Measurements from ENCODE around the gene DNAJB4.

The DNAJB4 gene

DNA sequence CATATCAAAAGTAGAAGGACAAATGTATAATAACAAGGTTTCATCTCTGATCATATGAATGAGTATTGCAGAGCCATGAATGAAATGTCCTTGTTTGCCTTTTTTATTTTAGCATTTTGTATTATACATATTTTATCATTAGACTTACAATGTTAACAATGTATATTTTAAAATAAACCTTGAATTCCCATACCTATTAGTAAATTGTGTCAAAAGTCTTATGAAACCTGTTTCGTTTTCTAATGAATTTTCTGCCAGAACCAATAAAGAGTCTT is 646 bp downstream of the DNAJB4 start:
- TF ChIP-seq CTCF (conservative IDR thresholded peaks at IDR 0.05; ENCODE audit: low read depth, low read length) = no peak
- no peak for DNase-seq (ENCODE audit: low read depth)
- peak overlapping the region; percentile 54 for H3K4me3 ChIP-seq (ENCODE audit: low read length)

- no peak for TF ChIP-seq CTCF (conservative IDR thresholded peaks at IDR 0.05; ENCODE audit: low read depth, low read length)
- H3K4me3 ChIP-seq (ENCODE audit: low read length) = peak overlapping the region; percentile 54
- DNase-seq (ENCODE audit: low read depth) = peak; percentile 87
These were observed 1.0 kb downstream of the DNAJB4 start for GRCh38 chr1:78005755-78006154.

DNA sequence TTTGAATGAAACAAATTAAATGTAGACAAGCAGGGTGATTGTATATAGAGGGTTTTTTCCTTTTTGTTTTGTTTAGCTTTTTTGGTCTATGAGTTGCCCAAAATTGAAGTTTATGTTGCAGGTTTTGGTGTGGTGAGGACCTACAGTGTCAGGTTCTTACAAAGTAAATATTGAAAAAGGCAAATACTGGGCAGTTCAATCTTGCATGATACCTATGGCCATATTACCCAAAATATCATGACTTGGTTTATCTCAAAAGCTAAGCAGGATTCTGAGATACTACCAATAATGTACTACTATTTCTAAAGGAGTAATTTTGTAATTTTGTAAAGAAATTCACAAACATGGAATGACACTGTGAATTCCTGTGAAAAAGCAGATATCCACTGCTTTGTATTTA is 1.8 kb downstream of the DNAJB4 start:
- no peak for TF ChIP-seq CTCF (conservative IDR thresholded peaks at IDR 0.05; ENCODE audit: low read depth, low read length)
- no peak for DNase-seq (ENCODE audit: low read depth)
- peak overlapping the region; percentile 54 for H3K4me3 ChIP-seq (ENCODE audit: low read length)

DNA sequence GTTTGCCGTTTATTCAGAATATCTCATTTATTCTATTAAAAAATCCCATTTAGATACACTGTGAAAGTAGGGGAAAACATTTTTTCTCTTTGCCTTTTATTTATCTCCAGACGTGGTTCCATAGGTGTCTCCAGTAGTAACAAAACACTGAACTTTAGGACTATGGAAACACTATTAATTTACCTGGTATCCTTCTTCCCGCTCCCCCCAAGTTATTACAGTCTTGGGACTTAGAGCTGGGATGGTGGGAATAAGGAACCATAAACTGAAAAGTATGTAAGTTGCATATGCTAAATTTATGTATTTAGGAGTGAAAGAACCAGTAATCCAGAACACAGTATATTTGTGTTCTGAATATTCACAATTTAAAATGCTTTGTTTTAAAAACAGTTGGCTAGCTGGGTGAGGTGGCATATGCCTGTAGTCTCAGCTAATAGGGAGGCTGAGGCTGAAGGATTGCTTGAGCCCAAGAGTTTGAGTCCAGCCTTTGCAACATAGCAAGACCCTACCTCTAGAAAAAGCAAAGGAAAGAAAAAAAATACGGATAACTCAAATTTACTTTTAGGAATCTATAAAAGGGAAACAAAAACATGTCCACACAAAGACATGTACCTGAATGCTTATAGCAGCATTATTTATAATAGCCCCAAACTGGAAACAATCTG is 3.1 kb downstream of the DNAJB4 start:
- no peak overlapping the region for H3K4me3 ChIP-seq (ENCODE audit: low read length)
- TF ChIP-seq CTCF (conservative IDR thresholded peaks at IDR 0.05; ENCODE audit: low read depth, low read length) = no peak

DNA sequence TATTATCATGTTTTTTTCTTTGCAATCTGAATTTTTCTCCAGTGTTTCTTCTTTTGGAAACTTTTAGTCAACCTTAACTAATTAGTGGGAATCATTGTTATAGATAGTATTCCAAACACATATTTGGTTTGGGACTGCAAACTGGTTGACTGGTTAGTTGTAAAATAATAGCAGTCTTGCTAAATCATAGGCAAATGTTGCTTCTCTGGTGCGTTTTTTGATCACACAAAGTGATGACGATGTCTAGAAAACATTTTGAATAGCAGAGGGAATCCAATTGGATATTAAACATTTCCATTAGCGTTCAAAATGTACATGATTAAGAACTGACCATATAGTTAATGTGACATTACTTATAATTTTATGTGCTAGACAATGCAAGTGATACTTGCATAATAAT is 4.5 kb downstream of the DNAJB4 start:
- DNase-seq (ENCODE audit: low read depth) = no peak
- no peak overlapping the region for H3K4me3 ChIP-seq (ENCODE audit: low read length)
- TF ChIP-seq CTCF (conservative IDR thresholded peaks at IDR 0.05; ENCODE audit: low read depth, low read length) = no peak

More for the DNA sequence above, 3.1 kb downstream of the DNAJB4 start:
- no peak for DNase-seq (ENCODE audit: low read depth)

DNA sequence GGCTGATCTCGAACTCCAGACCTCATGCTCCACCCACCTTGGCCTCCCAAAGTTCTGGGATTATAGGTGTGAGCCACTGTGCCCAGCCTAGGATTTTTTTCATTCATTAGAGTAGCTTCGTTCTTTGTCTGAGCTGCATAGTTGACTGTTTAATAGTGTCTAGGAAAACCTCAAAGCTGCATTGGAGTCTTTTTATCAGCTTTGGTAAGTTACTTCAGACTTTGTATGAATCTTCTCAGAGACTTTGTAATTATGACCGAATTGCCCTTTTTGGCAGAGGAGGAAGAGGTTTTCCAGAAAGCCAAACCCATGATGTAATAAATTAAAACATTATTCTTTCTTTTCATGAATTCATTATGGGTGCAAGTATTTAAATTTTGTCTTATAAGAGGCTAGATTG is 5.1 kb downstream of the DNAJB4 start:
- no peak for DNase-seq (ENCODE audit: low read depth)
- no peak for TF ChIP-seq CTCF (conservative IDR thresholded peaks at IDR 0.05; ENCODE audit: low read depth, low read length)

DNA sequence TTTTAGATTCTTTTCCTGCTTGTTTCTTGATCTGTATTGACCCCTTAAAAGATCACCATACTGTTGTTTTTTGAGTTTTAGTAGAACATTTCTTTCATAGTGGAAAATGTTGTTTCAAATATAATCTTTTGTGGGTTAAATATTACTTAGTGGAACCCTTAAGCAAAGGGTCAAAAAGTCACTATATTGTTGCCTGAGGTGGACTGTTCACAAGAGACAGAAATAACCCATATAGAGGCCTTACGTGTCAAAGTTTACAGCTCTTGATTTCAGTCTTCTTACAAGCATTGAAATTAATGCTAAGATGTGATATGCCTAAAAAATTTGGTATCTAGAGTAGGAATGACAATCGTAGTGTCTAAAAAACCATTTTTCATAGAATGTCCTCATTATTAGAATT is 6.3 kb downstream of the DNAJB4 start:
- no peak for DNase-seq (ENCODE audit: low read depth)
- no peak overlapping the region for H3K4me3 ChIP-seq (ENCODE audit: low read length)
- no peak for TF ChIP-seq CTCF (conservative IDR thresholded peaks at IDR 0.05; ENCODE audit: low read depth, low read length)

More for the DNA sequence above, 5.1 kb downstream of the DNAJB4 start:
- H3K4me3 ChIP-seq (ENCODE audit: low read length) = no peak overlapping the region

Measured in retinal pigment epithelial cell (primary cell).